CD4-positive, alpha-beta T cell treated with Interleukin-17A for 1 hour (primary cell): Measurements from ENCODE around the gene NIPSNAP3A.
"Not testable (repeated sequence)": the region's sequence is repeated elsewhere in the genome, so short reads cannot be mapped to it uniquely, and the experiment has no call there.

ENCODE experiments used
- DNase-seq: peaks from one replicate; pipeline ENCODE4 v3.0.0-alpha.2; 2020

Gene NIPSNAP3A

GRCh38 chr9:104747565-104748358, at the start of gene NIPSNAP3A:
Gene NIPSNAP3A (plus strand): TSS chr9:104747683. CDS start chr9:104747793, 110 bp downstream.
- peak; percentile 89 for DNase-seq

- no peak for DNase-seq
These were observed 47.2 kb upstream of the NIPSNAP3A start for GRCh38 chr9:104700306-104700705.

GRCh38 chr9:104708737-104709136, 38.7 kb upstream of the NIPSNAP3A start:
- DNase-seq, result not testable (repeated sequence)

- DNase-seq, result no peak
These were observed 35.9 kb upstream of the NIPSNAP3A start for GRCh38 chr9:104711604-104712003.

- no peak for DNase-seq
These were observed 22.5 kb upstream of the NIPSNAP3A start for GRCh38 chr9:104725014-104725413.

GRCh38 chr9:104738452-104738851, 9.0 kb upstream of the NIPSNAP3A start:
- DNase-seq, result no peak

GRCh38 chr9:104740621-104741020, 6.9 kb upstream of the NIPSNAP3A start:
- no peak for DNase-seq

- DNase-seq, result peak; percentile 80
These were observed 4.0 kb upstream of the NIPSNAP3A start for GRCh38 chr9:104743376-104743985.

GRCh38 chr9:104745852-104746251, 1.6 kb upstream of the NIPSNAP3A start:
- no peak for DNase-seq

GRCh38 chr9:104746285-104746684, 1.2 kb upstream of the NIPSNAP3A start:
- DNase-seq, result no peak

- DNase-seq, result no peak
These were observed 685 bp upstream of the NIPSNAP3A start for GRCh38 chr9:104746798-104747197.

GRCh38 chr9:104747245-104747564, 278 bp upstream of the NIPSNAP3A start:
- no peak for DNase-seq

GRCh38 chr9:104748359-104749031, 1.0 kb downstream of the NIPSNAP3A start:
- no peak for DNase-seq

GRCh38 chr9:104750185-104750767, 2.8 kb downstream of the NIPSNAP3A start:
- no peak for DNase-seq

- no peak for DNase-seq
These were observed 11.5 kb downstream of the NIPSNAP3A start for GRCh38 chr9:104758974-104759373.

- no peak for DNase-seq
These were observed 17.7 kb downstream of the NIPSNAP3A start for GRCh38 chr9:104765138-104765537.

GRCh38 chr9:104766025-104766424, 18.5 kb downstream of the NIPSNAP3A start:
- no peak for DNase-seq

- no peak for DNase-seq
These were observed 20.0 kb downstream of the NIPSNAP3A start for GRCh38 chr9:104767507-104767906.

- not testable (repeated sequence) for DNase-seq
These were observed 21.5 kb downstream of the NIPSNAP3A start for GRCh38 chr9:104769029-104769428.

GRCh38 chr9:104769655-104770054, 22.2 kb downstream of the NIPSNAP3A start:
- DNase-seq, result no peak

- no peak for DNase-seq
These were observed 25.4 kb downstream of the NIPSNAP3A start for GRCh38 chr9:104772714-104773510.

- no peak for DNase-seq
These were observed 26.6 kb downstream of the NIPSNAP3A start for GRCh38 chr9:104774132-104774531.
